VCaP (cell line): ENCODE measurements around the gene SKP1.

Source experiments
- H3K27ac ChIP-seq: fragments of 450-650 bp; 2 replicates; pipeline ENCODE4 v1.5.1; 2017
- TF ChIP-seq, protein P1 (sequence below): fragments of 450-650 bp; conservative IDR thresholded peaks from 2 replicates; pipeline ENCODE4 v1.5.1; 2017; ENCODE audit warnings: mild to moderate bottlenecking, moderate library complexity

SKP1 gene

GRCh38 chr5:134112726-134113362, 63.9 kb downstream of the SKP1 start:
- H3K27ac ChIP-seq, result no peak overlapping the region
- TF ChIP-seq, protein P1, sequence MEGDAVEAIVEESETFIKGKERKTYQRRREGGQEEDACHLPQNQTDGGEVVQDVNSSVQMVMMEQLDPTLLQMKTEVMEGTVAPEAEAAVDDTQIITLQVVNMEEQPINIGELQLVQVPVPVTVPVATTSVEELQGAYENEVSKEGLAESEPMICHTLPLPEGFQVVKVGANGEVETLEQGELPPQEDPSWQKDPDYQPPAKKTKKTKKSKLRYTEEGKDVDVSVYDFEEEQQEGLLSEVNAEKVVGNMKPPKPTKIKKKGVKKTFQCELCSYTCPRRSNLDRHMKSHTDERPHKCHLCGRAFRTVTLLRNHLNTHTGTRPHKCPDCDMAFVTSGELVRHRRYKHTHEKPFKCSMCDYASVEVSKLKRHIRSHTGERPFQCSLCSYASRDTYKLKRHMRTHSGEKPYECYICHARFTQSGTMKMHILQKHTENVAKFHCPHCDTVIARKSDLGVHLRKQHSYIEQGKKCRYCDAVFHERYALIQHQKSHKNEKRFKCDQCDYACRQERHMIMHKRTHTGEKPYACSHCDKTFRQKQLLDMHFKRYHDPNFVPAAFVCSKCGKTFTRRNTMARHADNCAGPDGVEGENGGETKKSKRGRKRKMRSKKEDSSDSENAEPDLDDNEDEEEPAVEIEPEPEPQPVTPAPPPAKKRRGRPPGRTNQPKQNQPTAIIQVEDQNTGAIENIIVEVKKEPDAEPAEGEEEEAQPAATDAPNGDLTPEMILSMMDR, result no peak

- TF ChIP-seq, protein P1, result no peak
- no peak overlapping the region for H3K27ac ChIP-seq
These were observed 64.8 kb downstream of the SKP1 start for GRCh38 chr5:134111741-134112647.

- H3K27ac ChIP-seq, result no peak overlapping the region
These were observed 66.4 kb downstream of the SKP1 start for GRCh38 chr5:134110382-134110781.

DNA sequence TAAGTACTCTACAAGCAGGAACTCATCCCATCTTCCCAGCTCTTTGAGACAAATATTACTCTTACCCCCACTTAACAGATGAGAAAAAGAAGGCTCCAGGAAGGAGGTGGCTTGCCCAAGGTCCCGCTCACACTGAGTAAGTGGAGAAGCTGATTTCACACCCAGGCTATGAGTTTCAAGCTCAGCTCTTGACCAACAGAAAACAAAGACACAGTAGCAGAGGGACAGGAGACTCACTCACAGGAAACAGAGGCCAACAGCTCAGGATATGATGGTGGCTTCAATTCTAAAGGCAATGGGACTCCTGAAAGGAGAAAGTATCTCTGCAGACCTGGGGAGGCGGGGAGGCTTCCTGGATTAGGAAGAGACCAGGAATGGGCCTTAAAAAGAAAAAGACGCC, 69.0 kb downstream of the SKP1 start:
- H3K27ac ChIP-seq, result no peak overlapping the region
- TF ChIP-seq, protein P1, result no peak

More at GRCh38 chr5:134110382-134110781, 66.4 kb downstream of the SKP1 start:
- TF ChIP-seq, protein P1, result no peak

GRCh38 chr5:134106991-134107701, 69.6 kb downstream of the SKP1 start:
- TF ChIP-seq, protein P1, result no peak
- no peak overlapping the region for H3K27ac ChIP-seq

DNA sequence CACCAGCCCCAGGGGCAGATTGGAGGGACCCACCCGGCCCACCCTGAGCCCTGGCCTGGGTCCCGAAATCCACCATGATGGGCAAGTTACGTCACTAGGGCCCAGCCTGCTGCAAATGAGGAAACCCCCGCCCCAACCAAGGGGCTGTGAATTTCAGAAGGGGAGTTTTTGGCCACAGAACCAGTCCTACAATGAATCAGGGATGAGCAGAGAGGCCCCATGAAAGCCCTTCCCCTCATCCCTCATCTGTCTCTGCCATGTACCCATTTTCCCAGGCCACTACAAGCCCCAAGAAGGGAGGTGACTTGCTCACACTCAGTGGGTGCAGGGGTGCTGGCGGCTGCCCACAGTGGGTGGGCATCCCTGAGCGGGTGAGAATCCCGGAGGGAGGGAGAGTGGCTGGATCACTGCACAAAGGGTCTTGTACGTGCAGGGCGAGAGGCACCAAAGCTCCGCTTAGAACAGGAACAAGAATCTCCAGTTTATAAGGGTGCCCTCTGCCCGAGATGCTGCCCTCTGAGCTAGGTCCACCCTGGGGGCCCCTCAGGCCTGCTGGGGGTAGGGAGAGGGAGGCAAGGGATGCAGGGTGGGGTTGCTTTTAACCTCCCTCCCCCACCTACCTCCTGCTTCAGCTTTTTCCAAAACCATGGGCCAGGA, 72.6 kb downstream of the SKP1 start:
- H3K27ac ChIP-seq, result no peak overlapping the region
- TF ChIP-seq, protein P1, result no peak
